Skeletal muscle cell (primary cell): ENCODE results near the gene LILRA2.
"Not testable (repeated sequence)": the region's sequence is repeated elsewhere in the genome, so short reads cannot be mapped to it uniquely, and the experiment has no call there.

Experiments
- DNase-seq: peaks from one replicate; pipeline ENCODE4 v3.0.0-alpha.2; 2010; ENCODE audit warnings: low read depth
- H3K4me3 ChIP-seq: 2 replicates; pipeline ENCODE4 v1.5.1; 2011; ENCODE audit warnings: low read depth, mild to moderate bottlenecking, control low read depth, low read length, moderate library complexity

Gene LILRA2

GRCh38 chr19:54633401-54633800, 59.8 kb downstream of the LILRA2 start:
- H3K4me3 ChIP-seq = no peak overlapping the region
- DNase-seq = no peak

DNA sequence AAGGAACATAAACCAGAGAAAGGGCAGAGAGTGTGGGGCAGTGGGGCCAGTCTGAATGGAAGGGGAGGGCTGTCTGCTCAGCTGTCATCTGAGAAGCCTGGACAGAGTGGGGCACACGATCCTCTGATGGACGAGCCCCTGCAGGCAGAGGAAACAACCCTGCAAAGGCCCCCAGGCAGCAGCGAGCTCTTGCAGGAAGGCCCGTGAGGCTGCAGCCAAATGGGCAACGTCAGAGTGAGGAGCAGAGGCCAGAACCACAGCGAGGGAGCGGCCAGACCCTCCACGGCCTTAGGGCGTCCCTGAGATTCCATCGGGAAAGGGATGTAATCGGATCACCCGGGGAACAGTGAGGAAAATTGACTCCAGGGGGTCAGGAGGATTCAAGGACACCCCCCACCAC, 62.5 kb downstream of the LILRA2 start:
- DNase-seq, H3K4me3 ChIP-seq: not testable (repeated sequence)

- no peak for DNase-seq
- no peak overlapping the region for H3K4me3 ChIP-seq
Observed at GRCh38 chr19:54638683-54639082, 65.1 kb downstream of the LILRA2 start.
